Measurements from ENCODE around the gene TXLNB. TPM values are rescaled to one million over a fixed set of nuclear protein-coding genes. Genes with fewer than 3 reads are reported as not detected.

Gene TXLNB
- total and polyA plus RNA-seq, 4 donors: 0.15 to 0.23 (median 0.17) TPM; not detected in 1

DNA sequence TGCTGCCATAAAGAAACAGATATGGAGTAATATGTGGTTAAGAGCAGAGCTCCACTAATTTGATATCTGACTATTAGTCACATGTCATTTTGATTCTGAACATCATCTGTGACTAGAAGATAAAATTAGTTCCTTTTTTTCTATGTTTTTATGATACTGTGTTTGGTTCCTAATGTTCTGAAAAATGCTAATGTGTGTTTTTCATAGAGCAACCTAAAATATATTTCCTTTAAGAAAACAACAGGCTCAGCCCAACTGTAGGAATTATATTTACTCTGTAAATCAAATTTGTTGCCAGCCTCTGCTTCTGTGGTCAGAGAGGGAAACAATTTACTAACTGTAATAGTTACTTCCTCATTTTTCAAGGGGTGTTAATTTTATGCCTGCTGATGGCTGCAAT is 33.3 kb upstream of the TXLNB start:
- H3K36me3 ChIP-seq (ENCODE audit: control insufficient read depth in 4 of 4, insufficient read depth in 3 of 4, low read depth in 1 of 4, low read length in 3 of 4): no peaks in the 10 kb centered on the region
- no peak overlapping the region for H3K9ac ChIP-seq (ENCODE audit: low read depth in 1 of 2, low read length in 2 of 2)
- no peak overlapping the region for H3K4me3 ChIP-seq (ENCODE audit: low read depth in 1 of 3, low read length in 3 of 3)
- no peaks in the 10 kb centered on the region for H3K4me1 ChIP-seq (ENCODE audit: control insufficient read depth in 4 of 4, insufficient read depth in 4 of 4, low read length in 3 of 4)
- peak overlapping the region in 1 of 2 donors; percentile 16 for H3K27ac ChIP-seq (ENCODE audit: low read depth in 1 of 2, low read length in 2 of 2)
- no peak for DNase-seq (ENCODE audit: low spot score)
- TF ChIP-seq ZBTB33 (IDR thresholded peaks at IDR 0.05) (no peak), CTCF (IDR thresholded peaks at IDR 0.05; ENCODE audit: low read depth, low read length, missing input control) (no peak), ATF3 (IDR thresholded peaks at IDR 0.05) (no peak)
- no peaks in the 10 kb centered on the region for H3K27me3 ChIP-seq (ENCODE audit: control insufficient read depth in 4 of 4, insufficient read depth in 4 of 4, low read length in 3 of 4)
- no peaks in the 10 kb centered on the region for H3K9me3 ChIP-seq (ENCODE audit: control insufficient read depth in 4 of 4, low read length in 3 of 4)

DNA sequence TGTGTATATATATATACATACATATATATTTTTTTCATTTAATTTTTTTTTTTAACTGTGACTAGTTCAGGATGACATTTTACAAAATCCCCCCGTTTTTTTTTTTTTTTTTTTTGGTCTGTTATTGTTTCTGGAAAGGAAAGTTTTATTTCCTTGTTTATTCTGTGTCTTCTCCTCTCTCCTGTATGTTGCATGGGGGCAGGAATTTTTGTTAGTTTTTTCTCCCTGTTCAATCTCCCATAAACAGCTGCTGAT is 32.4 kb upstream of the TXLNB start:
- Histone ChIP-seq H3K9me3 (ENCODE audit: control insufficient read depth in 4 of 4, low read length in 3 of 4) (no peaks in the 10 kb centered on the region), H3K4me1 (ENCODE audit: control insufficient read depth in 4 of 4, insufficient read depth in 4 of 4, low read length in 3 of 4) (no peaks in the 10 kb centered on the region), H3K27ac (ENCODE audit: low read depth in 1 of 2, low read length in 2 of 2) (peak overlapping the region in 1 of 2 donors; percentile 59), H3K36me3 (ENCODE audit: control insufficient read depth in 4 of 4, insufficient read depth in 3 of 4, low read depth in 1 of 4, low read length in 3 of 4) (no peaks in the 10 kb centered on the region), H3K4me3 (ENCODE audit: low read depth in 1 of 3, low read length in 3 of 3) (no peak overlapping the region), H3K27me3 (ENCODE audit: control insufficient read depth in 4 of 4, insufficient read depth in 4 of 4, low read length in 3 of 4) (no peaks in the 10 kb centered on the region), H3K9ac (ENCODE audit: low read depth in 1 of 2, low read length in 2 of 2) (no peak overlapping the region)
- WGBS: 25% methylated on average over 1 of the region's 1 CpG
- TF ChIP-seq REST (IDR thresholded peaks at IDR 0.05) (no peak), HNF4A (conservative IDR thresholded peaks at IDR 0.05) (no peak), ZBTB33 (IDR thresholded peaks at IDR 0.05) (no peak), EGR1 (IDR thresholded peaks at IDR 0.05; ENCODE audit: low read depth in 2 of 2) (no peak), FOXA1 (IDR thresholded peaks at IDR 0.05) (no peak), RXRA (IDR thresholded peaks at IDR 0.05) (no peak), JUND (IDR thresholded peaks at IDR 0.05) (no peak), TAF1 (conservative IDR thresholded peaks at IDR 0.05) (no peak), RAD21 (IDR thresholded peaks at IDR 0.05) (no peak), NR2F2 (IDR thresholded peaks at IDR 0.05) (no peak), FOXA2 (IDR thresholded peaks at IDR 0.05) (no peak), YY1 (IDR thresholded peaks at IDR 0.05) (no peak), ATF3 (IDR thresholded peaks at IDR 0.05) (no peak), GABPA (IDR thresholded peaks at IDR 0.05 in 1 of 2, conservative IDR thresholded peaks at IDR 0.05 in 1 of 2) (no peak), HNF4G (IDR thresholded peaks at IDR 0.05) (no peak), CTCF (IDR thresholded peaks at IDR 0.05; ENCODE audit: low read depth, low read length, missing input control) (no peak)
- TF ChIP-seq, protein P1, sequence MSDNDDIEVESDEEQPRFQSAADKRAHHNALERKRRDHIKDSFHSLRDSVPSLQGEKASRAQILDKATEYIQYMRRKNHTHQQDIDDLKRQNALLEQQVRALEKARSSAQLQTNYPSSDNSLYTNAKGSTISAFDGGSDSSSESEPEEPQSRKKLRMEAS (IDR thresholded peaks at IDR 0.05): no peak
- no peak for DNase-seq (ENCODE audit: low spot score)

Measured in liver (tissue), 9 donors.